T-cell (primary cell): Measurements from ENCODE around the gene KIF26A. TPM values are rescaled to one million over a fixed set of nuclear protein-coding genes. Genes with fewer than 3 reads are reported as not detected.

Experiments
- ATAC-seq, 4 experiments: fragments of 200-7000 bp in 3 of 4; fragments of 150-1000 bp in 1 of 4; cut with Tn5 transposase; replicated peaks in 1 of 4; 1 replicate in 3 of 4; 2 replicates in 1 of 4; pipeline ENCODE4 v1.10.0; 2021; ENCODE audit warnings: moderate library complexity in 3 of 4, mild to moderate bottlenecking in 2 of 4, moderate number of reproducible peaks in 1 of 4
- CTCF ChIA-PET, 2 donors: fragments of 300-600 bp; sonication (Branson Sonifier 250); formaldehyde crosslinking; loops; one replicate each; lab custom pipeline; 2022; ENCODE audit warnings: antibody characterized with exemption in 2 of 2; lab: Charles Lee
- POLR2A ChIA-PET, 2 donors: fragments of 300-600 bp; sonication (Branson Sonifier 250); formaldehyde crosslinking; loops; one replicate each; lab custom pipeline; 2022; ENCODE audit warnings: antibody characterized with exemption in 2 of 2; lab: Charles Lee
- DNase-seq, 35 experiments: peaks; one replicate each; pipeline versions ENCODE4 v3.0.0 to v3.0.0-alpha.2; 2013 to 2023
- H3K27ac ChIP-seq: one replicate; pipeline ENCODE4 v1.5.1; 2013; ENCODE audit warnings: low read length
- H3K27me3 ChIP-seq, 2 experiments: replicated peaks in 1 of 2; 1 replicate in 1 of 2; 2 replicates in 1 of 2; pipeline versions ENCODE4 v1.6.1 to v1.7.0; 2013; ENCODE audit warnings: low read length in 1 of 2, mixed read lengths in 1 of 2; ENCODE audit not compliant: control insufficient read depth in 2 of 2, insufficient read depth in 2 of 2; ENCODE audit errors: extremely low read depth in 1 of 2
- H3K36me3 ChIP-seq, 2 donors: 1 replicate in 1 of 2; 2 replicates in 1 of 2; pipeline versions ENCODE4 v1.6.1 to v1.7.0; 2013; ENCODE audit warnings: low read length in 1 of 2; ENCODE audit not compliant: control insufficient read depth in 2 of 2, insufficient read depth in 1 of 2; ENCODE audit errors: extremely low read depth in 1 of 2
- H3K4me1 ChIP-seq, 2 experiments: 1 replicate in 1 of 2; 2 replicates in 1 of 2; pipeline versions ENCODE4 v1.6.1 to v1.7.0; 2013; ENCODE audit warnings: low read length in 2 of 2, mixed read lengths in 1 of 2; ENCODE audit not compliant: insufficient read depth in 2 of 2, control insufficient read depth in 1 of 2; ENCODE audit errors: extremely low read depth in 1 of 2
- H3K4me3 ChIP-seq, 2 donors: 1 replicate in 1 of 2; 2 replicates in 1 of 2; pipeline versions ENCODE4 v1.5.1 to v1.7.0; 2013; ENCODE audit warnings: mild to moderate bottlenecking in 2 of 2, low read length in 1 of 2, moderate library complexity in 1 of 2; ENCODE audit not compliant: control insufficient read depth in 1 of 2; ENCODE audit errors: extremely low read depth in 1 of 2
- H3K9me3 ChIP-seq: 2 replicates; pipeline ENCODE4 v1.7.0; 2013
- H3K27ac Mint-ChIP-seq, 2 donors: one replicate each; pipeline ENCODE4 v1.8.0; 2020 to 2021; ENCODE audit warnings: mild to moderate bottlenecking in 2 of 2, mixed read lengths in 2 of 2
- H3K27me3 Mint-ChIP-seq, 2 donors: one replicate each; pipeline ENCODE4 v1.8.0; 2021 to 2022; ENCODE audit warnings: mixed read lengths in 2 of 2
- H3K36me3 Mint-ChIP-seq: one replicate; pipeline ENCODE4 v1.8.0; 2021; ENCODE audit warnings: mixed read lengths
- H3K4me1 Mint-ChIP-seq, 3 donors: one replicate each; pipeline ENCODE4 v1.8.0; 2020 to 2022; ENCODE audit warnings: mixed read lengths in 3 of 3, mild to moderate bottlenecking in 1 of 3
- H3K4me3 Mint-ChIP-seq, 3 donors: one replicate each; pipeline ENCODE4 v1.8.0; 2020 to 2022; ENCODE audit warnings: mild to moderate bottlenecking in 3 of 3, mixed read lengths in 3 of 3, moderate library complexity in 3 of 3
- H3K9me3 Mint-ChIP-seq, 3 donors: one replicate each; pipeline ENCODE4 v1.8.0; 2020 to 2022; ENCODE audit warnings: mixed read lengths in 3 of 3
- WGBS: methylation state at CpG from one replicate; pipeline ENCODE4 v1.1.5; 2013; ENCODE audit warnings: missing lambda C conversion rate; ENCODE audit not compliant: insufficient coverage; 5-methylcytosine and 5-hydroxymethylcytosine counted together
- total RNA-seq, 35 experiments: library from RNA in 6 of 35; stranded (reverse) in 6 of 35; fragments of 120-200 nt in 1 of 35; gene quantifications; one replicate each; pipeline versions ENCODE4 v1.2.1 to v1.2.4 and lab custom pipeline; 2013 to 2026

Gene KIF26A
- total RNA-seq, 5 donors from 2014 or later (not counting 1 experiment from before 2014, with no cell fraction given), result 0.07 to 1.6 (median 0.44) TPM

DNA sequence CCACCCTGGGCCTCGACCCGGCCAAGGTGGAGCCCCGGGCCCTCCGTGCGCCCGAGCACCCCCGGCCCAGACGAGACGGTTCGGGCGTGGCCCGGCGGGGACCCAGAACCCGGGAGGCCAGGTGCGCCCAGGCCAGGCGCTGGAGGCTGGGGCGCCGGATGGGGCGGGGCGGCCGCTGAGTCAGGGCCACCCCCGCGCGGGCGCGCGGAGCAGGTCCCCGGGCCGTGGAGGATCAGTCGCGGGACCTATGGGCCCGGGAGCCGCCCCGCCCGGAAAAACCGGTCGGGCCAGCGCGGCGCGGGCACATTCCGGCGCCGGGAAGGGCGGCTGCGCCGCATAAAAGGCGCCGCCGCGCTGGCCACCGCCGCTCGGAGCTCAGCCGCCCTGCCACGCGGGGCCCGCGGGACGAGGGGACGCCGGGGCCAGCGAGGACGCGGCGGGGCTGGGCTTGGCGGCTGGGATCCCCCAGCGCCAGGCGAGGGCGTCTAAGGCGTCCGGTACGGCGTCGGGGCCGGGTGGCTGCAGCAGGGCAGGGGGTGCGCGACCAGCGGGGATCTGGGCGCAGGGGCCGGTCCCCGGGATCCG, 21.5 kb upstream of the KIF26A start:
- Histone ChIP-seq H3K27ac (no peak overlapping the region), H3K27me3 (peaks cover 0 to 72% of the 10 kb centered on the region in 2 experiments), H3K4me1 (peaks cover 0 to 7% of the 10 kb centered on the region in 2 experiments), H3K4me3 (peak overlapping the region; percentile 27 to 40), H3K36me3 (no peaks in the 10 kb centered on the region), H3K9me3 (no peaks in the 10 kb centered on the region)
- ATAC-seq (peak in 2 of 4 experiments; percentile 36 to 50), DNase-seq (no peak)
- 2% methylated on average over 83 of the region's 83 CpGs for WGBS
- peak overlapping the region in 2 of 3 donors; percentile 52 to 63 for H3K4me3 Mint-ChIP-seq
- CTCF ChIA-PET, result no interaction called here
- H3K4me1 Mint-ChIP-seq, result no peaks in the 10 kb centered on the region
- POLR2A ChIA-PET, result no interaction called here
- peaks cover 15 to 61% of the 10 kb centered on the region in 2 donors for H3K27me3 Mint-ChIP-seq
- H3K27ac Mint-ChIP-seq, result no peak overlapping the region
- no peaks in the 10 kb centered on the region for H3K9me3 Mint-ChIP-seq
- H3K36me3 Mint-ChIP-seq, result no peaks in the 10 kb centered on the region

DNA sequence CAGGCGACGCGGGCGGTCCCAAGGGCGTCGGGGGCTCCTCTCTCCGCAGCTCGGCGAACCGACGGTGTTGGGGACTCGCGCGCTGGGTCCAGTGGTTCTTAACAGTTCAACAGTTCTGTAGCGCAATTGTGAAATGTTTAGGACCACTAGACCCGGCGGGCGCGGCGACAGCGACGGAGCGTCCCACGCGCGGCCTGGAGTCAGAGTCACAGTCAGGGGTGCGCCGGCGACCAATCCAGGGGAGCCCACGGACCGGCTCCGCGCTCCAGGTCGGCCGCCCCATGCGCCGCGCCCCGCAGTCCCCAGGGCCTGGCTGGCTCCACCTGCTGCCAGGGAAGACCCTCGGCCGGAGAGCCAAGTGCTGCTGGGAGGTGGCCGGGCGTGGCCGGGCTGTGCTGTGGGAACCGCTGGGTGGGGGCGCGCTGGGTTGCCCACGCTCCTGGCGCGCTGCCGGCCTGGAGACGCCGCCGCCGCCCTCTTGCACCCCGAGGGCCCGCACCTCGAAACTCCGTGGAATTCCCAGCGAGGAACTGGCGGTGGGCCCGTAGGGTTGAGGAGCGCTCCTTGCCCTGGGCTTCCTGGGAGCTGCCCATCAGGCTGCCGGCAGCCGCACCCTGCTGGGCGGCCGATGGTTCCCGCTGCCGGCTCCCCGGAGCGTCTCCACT, 20.9 kb upstream of the KIF26A start:
- Histone ChIP-seq H3K27me3 (peaks cover 0 to 72% of the 10 kb centered on the region in 2 experiments), H3K27ac (no peak overlapping the region), H3K36me3 (no peaks in the 10 kb centered on the region), H3K4me3 (no peak overlapping the region), H3K9me3 (no peaks in the 10 kb centered on the region), H3K4me1 (peaks cover 0 to 7% of the 10 kb centered on the region in 2 experiments)
- ChIA-PET CTCF (no interaction called here), POLR2A (no interaction called here)
- Mint-ChIP-seq H3K36me3 (no peaks in the 10 kb centered on the region), H3K4me1 (no peaks in the 10 kb centered on the region), H3K27me3 (peaks cover 16 to 63% of the 10 kb centered on the region in 2 donors), H3K27ac (no peak overlapping the region), H3K4me3 (peak overlapping the region in 2 of 3 donors; percentile 40 to 61), H3K9me3 (no peaks in the 10 kb centered on the region)
- no peak for DNase-seq
- no peak for ATAC-seq
- WGBS, result 16% methylated on average over 68 of the region's 71 CpGs

DNA sequence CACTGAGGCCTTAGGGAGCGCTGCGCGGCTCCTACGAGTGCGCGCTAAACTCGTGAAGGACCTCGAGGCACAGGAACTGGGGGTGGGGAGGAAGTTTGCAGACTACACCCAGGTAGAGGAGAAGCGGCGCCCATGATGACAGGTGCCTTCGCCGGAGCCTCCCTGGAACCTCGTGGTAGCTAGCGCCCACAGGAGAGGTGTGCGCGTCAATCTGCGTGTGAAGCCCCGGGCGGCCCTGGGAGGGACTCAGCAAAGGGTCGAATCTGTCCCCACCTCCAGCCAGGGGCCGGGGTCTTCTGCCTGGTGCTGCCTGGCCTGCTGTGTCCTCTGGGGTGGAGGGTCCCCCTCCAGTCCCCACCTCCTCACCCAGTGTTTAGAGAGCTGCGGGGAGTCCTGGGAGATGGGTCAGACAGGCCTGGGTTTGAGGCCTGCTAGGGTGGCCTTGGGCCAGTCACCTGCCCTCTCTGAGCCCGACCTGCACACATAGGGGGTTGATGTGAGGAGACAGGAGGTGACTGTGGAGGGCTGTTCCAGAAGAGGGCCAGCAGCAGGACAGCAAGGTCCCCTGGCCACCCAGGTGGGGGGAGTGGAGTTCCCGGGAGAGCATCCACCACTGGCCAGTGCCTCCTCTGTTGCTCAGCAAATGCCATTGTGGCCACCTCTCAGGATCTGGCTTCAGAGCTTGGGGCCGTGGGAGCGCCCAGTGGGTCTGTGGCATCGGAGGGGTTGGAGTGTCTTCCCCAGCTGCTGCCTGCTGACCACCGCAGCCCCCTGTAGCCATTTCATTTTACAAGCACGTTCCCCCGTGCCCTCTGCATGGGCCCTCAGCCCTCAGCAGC, 20.2 kb upstream of the KIF26A start:
- POLR2A ChIA-PET, result no interaction called here
- CTCF ChIA-PET, result no interaction called here
- 70% methylated on average over 28 of the region's 30 CpGs for WGBS
- no peak for DNase-seq
- Mint-ChIP-seq H3K27me3 (peaks cover 19 to 65% of the 10 kb centered on the region in 2 donors), H3K36me3 (no peaks in the 10 kb centered on the region), H3K9me3 (no peaks in the 10 kb centered on the region), H3K4me1 (no peaks in the 10 kb centered on the region), H3K27ac (no peak overlapping the region), H3K4me3 (peak overlapping the region in 2 of 3 donors; percentile 17 to 34)
- peaks cover 0 to 71% of the 10 kb centered on the region in 2 experiments for H3K27me3 ChIP-seq
- no peak overlapping the region for H3K4me3 ChIP-seq
- H3K9me3 ChIP-seq, result no peaks in the 10 kb centered on the region
- peaks cover 0 to 7% of the 10 kb centered on the region in 2 experiments for H3K4me1 ChIP-seq
- no peak for ATAC-seq
- no peaks in the 10 kb centered on the region for H3K36me3 ChIP-seq
- H3K27ac ChIP-seq, result no peak overlapping the region

DNA sequence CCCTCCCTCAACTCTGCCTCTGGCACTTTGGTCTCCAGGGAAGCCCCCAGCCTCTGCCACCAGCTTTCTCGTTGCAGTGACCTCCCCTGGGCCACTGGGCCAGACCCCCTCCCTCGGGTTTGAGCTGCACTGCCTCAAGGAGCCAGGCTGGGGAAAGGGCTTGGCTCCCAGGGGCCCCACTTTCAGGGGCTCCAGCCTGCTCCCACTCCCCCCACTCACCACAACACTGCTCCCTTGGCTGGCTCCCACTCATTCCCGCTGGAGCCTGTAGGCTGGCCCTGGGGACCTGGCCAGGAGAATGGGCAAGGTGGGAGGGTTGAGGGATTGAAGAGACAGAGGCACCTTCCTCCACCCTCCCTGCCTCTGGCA, 19.3 kb upstream of the KIF26A start:
- DNase-seq, result no peak
- Mint-ChIP-seq H3K4me1 (no peaks in the 10 kb centered on the region), H3K27ac (no peak overlapping the region), H3K9me3 (peaks cover 4 to 6% (median 6%) of the 10 kb centered on the region in 3 donors), H3K27me3 (peaks cover 22 to 66% of the 10 kb centered on the region in 2 donors), H3K4me3 (peak overlapping the region in 1 of 3 donors; percentile 19), H3K36me3 (no peaks in the 10 kb centered on the region)
- peaks cover 0 to 7% of the 10 kb centered on the region in 2 experiments for H3K4me1 ChIP-seq
- no peak overlapping the region for H3K27ac ChIP-seq
- ATAC-seq, result no peak
- POLR2A ChIA-PET, result no interaction called here
- 40% methylated on average over 2 of the region's 3 CpGs for WGBS
- CTCF ChIA-PET, result no interaction called here
- no peaks in the 10 kb centered on the region for H3K9me3 ChIP-seq
- H3K36me3 ChIP-seq, result no peaks in the 10 kb centered on the region
- H3K4me3 ChIP-seq, result no peak overlapping the region
- peaks cover 0 to 66% of the 10 kb centered on the region in 2 experiments for H3K27me3 ChIP-seq

DNA sequence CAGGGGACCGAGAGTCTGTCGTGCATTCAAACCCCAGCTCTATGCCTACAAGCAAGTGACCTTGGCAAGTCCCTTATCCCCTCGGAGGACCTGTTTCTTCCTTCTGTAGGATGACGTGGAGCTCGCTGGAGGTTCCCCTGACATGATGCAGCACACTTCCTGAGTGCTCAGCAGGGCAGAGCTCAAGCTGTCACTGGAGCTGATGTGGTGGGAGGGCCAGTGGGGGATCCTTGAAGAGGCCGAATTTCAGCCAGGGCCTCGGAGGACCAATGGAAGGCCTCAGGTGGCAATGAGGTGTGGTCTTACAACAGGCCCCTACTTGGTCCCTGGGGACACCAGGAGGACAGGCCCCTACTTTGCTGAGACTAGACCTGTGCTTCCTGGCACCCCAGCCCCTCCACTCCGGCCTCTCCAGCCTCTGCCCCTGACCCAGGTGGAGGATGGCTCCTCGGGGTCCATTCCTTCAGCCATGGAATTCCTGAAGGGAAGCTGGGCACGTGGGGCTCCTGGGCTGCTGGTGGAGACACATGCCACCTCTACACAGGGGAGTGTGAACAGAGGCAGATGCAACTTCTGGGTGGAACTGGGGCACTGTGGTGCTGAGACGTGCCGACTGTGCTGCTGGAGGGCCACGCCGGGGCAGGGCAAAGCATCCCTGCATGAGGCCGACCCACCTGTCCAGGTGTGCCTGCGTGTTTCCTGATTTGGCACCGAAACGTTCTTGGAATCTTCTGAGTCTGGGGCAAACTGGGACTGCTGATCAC, 18.7 kb upstream of the KIF26A start:
- ChIA-PET CTCF (no interaction called here), POLR2A (no interaction called here)
- no peak overlapping the region for H3K27ac Mint-ChIP-seq
- Histone ChIP-seq H3K4me1 (peaks cover 0 to 7% of the 10 kb centered on the region in 2 experiments), H3K36me3 (no peaks in the 10 kb centered on the region), H3K4me3 (no peak overlapping the region), H3K27me3 (peaks cover 0 to 63% of the 10 kb centered on the region in 2 experiments), H3K27ac (no peak overlapping the region), H3K9me3 (no peaks in the 10 kb centered on the region)
- DNase-seq, result no peak
- no peaks in the 10 kb centered on the region for H3K36me3 Mint-ChIP-seq
- peak in 1 of 4 experiments; percentile 18 for ATAC-seq
- H3K4me1 Mint-ChIP-seq, result no peaks in the 10 kb centered on the region
- peak overlapping the region in 1 of 3 donors; percentile 19 for H3K4me3 Mint-ChIP-seq
- WGBS, result 70% methylated on average over 15 of the region's 18 CpGs
- peaks cover 5 to 8% (median 6%) of the 10 kb centered on the region in 3 donors for H3K9me3 Mint-ChIP-seq
- H3K27me3 Mint-ChIP-seq, result peaks cover 22 to 61% of the 10 kb centered on the region in 2 donors

DNA sequence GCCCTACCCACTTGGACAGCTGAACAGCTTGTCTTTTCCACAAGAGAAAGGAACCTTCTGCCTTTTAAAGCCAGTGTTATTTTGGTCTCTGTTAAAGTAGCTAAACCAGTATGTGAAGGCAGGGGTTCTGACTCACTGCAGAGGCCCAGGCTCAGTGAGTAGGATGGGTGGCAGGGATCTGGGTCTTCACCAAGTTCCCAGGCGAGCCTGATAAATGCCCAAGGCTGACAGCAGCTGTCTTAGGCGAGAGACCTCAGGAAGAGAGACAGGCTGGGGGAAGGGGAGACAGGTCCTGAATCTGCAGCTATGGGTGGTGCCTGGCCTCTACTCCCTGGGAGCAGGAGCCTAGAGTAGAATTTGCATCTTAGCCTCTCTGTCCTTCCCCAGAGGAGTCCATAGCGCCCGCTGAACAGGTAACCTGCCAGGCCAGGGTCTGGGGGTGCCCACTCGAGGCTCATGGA, 18.1 kb upstream of the KIF26A start:
- no peak overlapping the region for H3K4me3 Mint-ChIP-seq
- CTCF ChIA-PET, result no interaction called here
- Histone ChIP-seq H3K9me3 (no peaks in the 10 kb centered on the region), H3K27ac (no peak overlapping the region), H3K4me1 (peaks cover 0 to 7% of the 10 kb centered on the region in 2 experiments), H3K27me3 (peaks cover 0 to 58% of the 10 kb centered on the region in 2 experiments), H3K4me3 (no peak overlapping the region), H3K36me3 (no peaks in the 10 kb centered on the region)
- ATAC-seq (no peak), DNase-seq (no peak)
- POLR2A ChIA-PET, result no interaction called here
- peaks cover 9 to 12% (median 9%) of the 10 kb centered on the region in 3 donors for H3K9me3 Mint-ChIP-seq
- WGBS, result 48% methylated on average over 2 of the region's 5 CpGs
- no peaks in the 10 kb centered on the region for H3K36me3 Mint-ChIP-seq
- H3K27ac Mint-ChIP-seq, result no peak overlapping the region
- peaks cover 26 to 59% of the 10 kb centered on the region in 2 donors for H3K27me3 Mint-ChIP-seq
- no peaks in the 10 kb centered on the region for H3K4me1 Mint-ChIP-seq
